ENCODE measurements around the gene PRR19.

GRCh38 chr19:42285541-42285941 is 16.4 kb upstream of the PRR19 start:
- no peak for TF ChIP-seq ZBTB11 (CRISPR knock-in tag; IDR thresholded peaks at IDR 0.05)
- TF ChIP-seq CTCF (IDR thresholded peaks at IDR 0.05 in 2 of 3, conservative IDR thresholded peaks at IDR 0.05 in 1 of 3; ENCODE audit: control insufficient read depth in 2 of 3, extremely low read depth in 1 of 3, insufficient read depth in 1 of 3, low read depth in 3 of 3, low read length in 3 of 3): 0 out of 6 replicates have a peak, but pooled peaks of 1 of the 3 experiments have one; percentile 6
- TF ChIP-seq YBX1 (IDR thresholded peaks at IDR 0.05): no peak
- TF ChIP-seq CHD2 (IDR thresholded peaks at IDR 0.05; ENCODE audit: borderline replicate concordance, low read depth, low read length): no peak
- TF ChIP-seq RFX5 (IDR thresholded peaks at IDR 0.05; ENCODE audit: low read depth, low read length): no peak
- no peak for TF ChIP-seq NFXL1 (IDR thresholded peaks at IDR 0.05; ENCODE audit: borderline replicate concordance)
- no peak for TF ChIP-seq EZH2 (IDR thresholded peaks at IDR 0.05; ENCODE audit: borderline replicate concordance, control insufficient read depth, low read depth, low read length)
- TF ChIP-seq SUZ12 (IDR thresholded peaks at IDR 0.05; ENCODE audit: unreplicated experiment): no peak
- TF ChIP-seq MYC (IDR thresholded peaks at IDR 0.05; ENCODE audit: insufficient read depth, insufficient read length, insufficient replicate concordance, low read length, severe bottlenecking): no peak
- no peak for TF ChIP-seq ZNF687 (IDR thresholded peaks at IDR 0.05)
- TF ChIP-seq FOXK2 (IDR thresholded peaks at IDR 0.05): no peak
- no peak for TF ChIP-seq NRF1 (conservative IDR thresholded peaks at IDR 0.05; ENCODE audit: low read depth, low read length)
- TF ChIP-seq TAF1 (IDR thresholded peaks at IDR 0.05; ENCODE audit: borderline replicate concordance, low read depth, low read length): no peak

Measured in GM12878 (cell line).